Left colon (tissue), 2 donors: ENCODE data around the gene HECTD4. TPM values are rescaled to one million over a fixed set of nuclear protein-coding genes. Genes with fewer than 3 reads are reported as not detected.
"Not testable (repeated sequence)": the region's sequence is repeated elsewhere in the genome, so short reads cannot be mapped to it uniquely, and the experiment has no call there.

Experiments
- ATAC-seq: fragments of 200-7000 bp; cut with Tn5 transposase; one replicate; pipeline ENCODE4 v1.9.1; 2020; ENCODE audit warnings: mild to moderate bottlenecking, moderate library complexity
- DNase-seq, 2 donors: peaks; one replicate each; pipeline ENCODE4 v3.0.0-alpha.2; 2020
- intact Hi-C, 2 donors: fragments of 100-400 bp; cut with DNase I in 1 of 2; cut with micrococcal nuclease in 1 of 2; formaldehyde crosslinking; loops; one replicate each; pipeline versions ENCODE4 v1.11.2 to v1.14.0; 2022; cut with DNase I, micrococcal nuclease
- total RNA-seq, 2 donors: library from RNA; stranded (reverse); fragmentation: NEBNext Ultra II Directional; extraction: Animal tissue kit (Norgen Biotek cat#: 25700); gene quantifications; one replicate each; pipeline ENCODE4 v1.2.1, GENCODE V29; 2021
- donor health status: DM: no; HTN: no; CAD: no.
- donor health status: DM: yes; HTN: yes; CAD: no.

Gene HECTD4
- total RNA-seq, 2 donors from 2014 or later = 49.3 to 61.3 TPM

- no peak for DNase-seq
- intact Hi-C loops = no loop called here
- ATAC-seq = no peak
Measured at GRCh38 chr12:112236786-112237185, 145.4 kb downstream of the HECTD4 start.

DNA sequence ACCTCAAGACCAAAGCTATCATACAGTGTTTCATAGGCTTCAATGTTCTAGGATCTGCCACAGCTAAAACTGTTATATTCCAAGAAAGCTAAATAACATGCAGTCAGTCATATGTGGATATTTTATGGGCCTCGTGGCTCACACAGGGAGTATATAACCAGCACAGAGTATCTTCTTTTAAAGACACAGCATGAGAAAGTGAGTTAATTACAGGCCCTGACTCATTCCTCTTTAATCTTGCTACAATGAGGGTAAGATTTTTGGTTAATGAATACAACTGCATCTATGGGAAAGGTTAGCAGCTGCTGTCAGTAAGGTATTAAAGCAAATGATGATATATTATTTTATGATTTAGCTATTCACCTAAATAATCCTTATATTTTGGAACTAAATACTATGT is 145.8 kb downstream of the HECTD4 start:
- ATAC-seq = no peak
- intact Hi-C loops = no loop called here

DNA sequence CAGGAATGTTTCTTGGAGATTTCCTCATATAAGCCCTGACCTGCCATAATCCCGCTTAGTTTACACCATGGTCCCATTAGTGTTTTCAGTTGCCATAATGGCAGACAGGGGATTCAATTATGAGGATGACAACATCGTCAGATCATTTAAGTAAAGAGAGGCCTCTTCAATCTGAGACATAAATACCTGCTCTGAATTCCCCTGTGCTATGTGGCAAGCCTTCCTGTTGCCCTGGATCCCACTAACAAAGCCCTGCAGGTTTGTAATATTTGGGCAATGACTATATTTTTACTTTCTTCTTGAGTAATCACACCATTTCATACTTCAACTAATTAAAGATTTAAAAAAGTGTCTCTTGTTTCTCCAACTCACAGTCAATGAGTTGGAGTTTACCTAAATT is 147.9 kb downstream of the HECTD4 start:
- DNase-seq = no peak
- intact Hi-C loops = no loop called here
- ATAC-seq = no peak

More for the DNA sequence above, 145.8 kb downstream of the HECTD4 start:
- DNase-seq = no peak

DNA sequence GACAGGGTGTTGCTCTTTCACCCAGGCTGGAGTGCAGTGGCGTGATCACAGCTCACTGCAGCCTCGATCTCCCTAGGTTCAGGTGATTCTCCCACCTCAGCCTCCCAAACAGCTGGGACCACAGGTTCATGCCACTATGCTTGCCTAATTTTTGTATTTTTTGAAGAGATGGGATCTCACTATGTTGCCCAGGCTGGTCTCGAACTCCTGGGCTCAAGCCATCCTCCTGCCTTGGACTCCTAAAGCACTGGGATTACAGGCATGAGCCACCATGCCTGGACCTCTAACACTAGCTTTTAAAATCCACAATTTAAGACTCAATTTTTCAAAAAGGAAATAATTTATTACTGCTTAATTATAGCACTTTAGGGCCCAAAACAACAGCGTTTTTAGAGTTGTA is 149.0 kb downstream of the HECTD4 start:
- DNase-seq = no peak
- intact Hi-C loops = no loop called here
- no peak for ATAC-seq

GRCh38 chr12:112230136-112230535 is 152.1 kb downstream of the HECTD4 start:
- intact Hi-C loops = no loop called here
- DNase-seq (no peak), ATAC-seq (no peak)

- no peak for DNase-seq
- intact Hi-C loops = no loop called here
- ATAC-seq = no peak
Measured at GRCh38 chr12:112226768-112227167, 155.5 kb downstream of the HECTD4 start.

DNA sequence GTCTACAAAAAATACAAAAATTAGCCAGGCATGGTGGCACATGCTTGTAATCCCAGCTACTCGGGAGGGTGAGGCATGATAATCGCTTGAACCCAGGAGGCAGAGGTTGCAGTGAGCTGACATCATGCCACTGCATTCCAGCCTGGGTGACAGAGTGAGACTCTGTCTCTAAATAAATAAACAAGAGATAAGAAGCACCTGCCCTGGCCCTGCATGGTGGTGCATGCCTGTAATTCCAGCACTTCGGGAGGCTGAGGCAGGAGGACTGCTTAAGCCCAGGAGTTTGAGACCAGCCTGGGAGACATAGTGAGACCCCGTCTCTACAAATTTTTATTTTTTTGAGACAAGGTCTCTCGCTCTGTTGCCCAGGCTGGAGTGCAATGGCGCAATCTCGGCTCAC is 161.6 kb downstream of the HECTD4 start:
- DNase-seq, intact Hi-C loops, ATAC-seq: not testable (repeated sequence)

GRCh38 chr12:112219195-112219594 is 163.0 kb downstream of the HECTD4 start:
- intact Hi-C loops = no loop called here
- ATAC-seq (no peak), DNase-seq (no peak)

GRCh38 chr12:112218150-112218549 is 164.1 kb downstream of the HECTD4 start:
- ATAC-seq = no peak
- intact Hi-C loops = no loop called here
- DNase-seq = no peak

DNA sequence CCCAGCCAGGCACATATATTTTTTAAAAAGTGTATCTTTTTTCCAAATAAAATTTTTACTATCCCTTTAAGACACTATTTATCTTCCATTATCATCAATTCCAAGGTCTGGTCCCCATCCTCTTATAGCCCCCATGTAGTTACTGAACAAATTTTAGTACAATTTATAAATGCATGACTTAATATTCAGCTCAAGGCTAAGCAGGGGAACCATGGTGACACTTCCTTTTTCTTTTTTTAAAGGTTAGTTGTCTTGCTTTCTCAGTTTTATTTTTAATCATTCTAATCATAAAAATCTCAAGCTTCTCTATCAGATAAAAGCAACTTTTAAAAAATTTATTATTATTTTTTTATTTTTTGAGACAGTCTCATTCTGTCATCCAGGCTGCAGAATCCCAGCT is 164.6 kb downstream of the HECTD4 start:
- no peak for ATAC-seq
- no peak for DNase-seq
- intact Hi-C loops = no loop called here

GRCh38 chr12:112216223-112216622 is 166.0 kb downstream of the HECTD4 start:
- ATAC-seq = no peak
- no peak for DNase-seq
- intact Hi-C loops = no loop called here

- intact Hi-C loops = no loop called here
- ATAC-seq = no peak
Measured at GRCh38 chr12:112214064-112214463, 168.2 kb downstream of the HECTD4 start.

DNA sequence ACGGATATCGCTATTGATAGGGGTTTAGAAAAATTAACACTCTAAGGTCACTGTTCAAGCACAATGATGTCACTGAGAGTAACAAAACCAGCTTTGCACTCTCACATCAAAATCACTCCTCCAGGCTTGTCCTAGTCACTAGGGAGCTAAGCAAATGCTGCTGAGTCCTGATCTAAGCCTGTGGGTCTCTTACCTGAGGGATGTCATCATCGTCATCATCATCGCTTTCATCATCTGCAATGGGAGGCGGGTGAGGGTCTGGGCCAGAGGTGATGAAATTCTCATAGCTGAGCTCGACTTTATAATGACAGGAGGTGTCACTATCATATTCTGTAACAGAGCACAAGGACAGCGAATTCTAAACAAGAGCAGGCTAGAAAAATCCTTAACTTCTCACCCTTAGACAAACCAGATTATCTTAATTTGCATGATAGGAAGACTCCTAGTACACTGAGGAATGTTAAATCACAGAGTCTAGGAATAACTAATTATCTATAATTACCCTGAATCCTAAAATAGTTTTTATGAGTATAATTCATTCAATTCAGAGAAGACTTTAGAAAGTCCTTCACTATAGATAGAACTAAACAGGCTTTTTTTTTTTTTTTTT is 173.8 kb downstream of the HECTD4 start:
- DNase-seq (no peak), ATAC-seq (no peak)
- intact Hi-C loops = no loop called here

More at GRCh38 chr12:112214064-112214463, 168.2 kb downstream of the HECTD4 start:
- DNase-seq = no peak

DNA sequence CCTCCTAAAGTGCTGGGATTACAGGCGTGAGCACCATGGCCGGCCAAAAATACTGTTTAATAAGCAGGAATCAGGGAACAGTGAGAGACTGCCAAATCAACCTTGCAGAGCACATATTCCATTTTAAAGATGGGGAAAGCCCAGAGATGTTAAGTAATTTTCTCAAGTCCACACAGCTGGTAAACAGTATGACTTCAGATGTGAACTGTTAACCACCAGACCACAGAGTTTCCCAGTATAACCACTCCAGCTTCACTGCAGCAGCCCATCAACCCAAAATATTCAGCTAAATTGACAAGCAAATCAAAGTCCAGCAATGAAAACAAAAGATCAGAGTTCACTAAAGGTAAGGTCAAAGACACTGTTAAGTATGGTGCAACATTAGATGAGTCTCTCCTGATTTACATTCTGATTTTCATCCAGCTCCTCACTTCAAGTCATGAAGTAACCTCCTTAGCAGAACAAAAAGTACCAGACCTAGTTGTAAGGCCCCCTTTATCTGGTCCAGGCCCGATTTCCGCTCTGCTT is 174.8 kb downstream of the HECTD4 start:
- intact Hi-C loops = no loop called here
- ATAC-seq = no peak

DNA sequence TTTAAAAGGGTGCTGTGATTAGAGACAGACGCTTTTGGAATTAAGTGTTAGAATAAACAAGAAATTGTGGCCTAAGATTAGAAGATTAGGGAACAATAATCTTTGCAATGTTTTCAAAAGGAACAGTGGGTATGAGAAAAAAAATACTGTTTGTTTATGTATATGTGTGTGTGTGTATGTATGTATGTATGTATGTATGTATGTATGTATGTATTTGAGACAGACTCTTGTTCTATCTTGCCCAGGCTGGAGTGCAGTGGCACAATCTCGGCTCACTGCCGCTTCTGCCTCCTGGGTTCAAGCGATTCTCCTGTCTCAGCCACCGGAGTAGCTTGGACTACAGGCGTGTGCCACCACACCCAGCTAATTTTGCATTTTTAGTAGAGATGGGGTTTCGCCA is 175.3 kb downstream of the HECTD4 start:
- intact Hi-C loops = no loop called here

More for the DNA sequence above, 174.8 kb downstream of the HECTD4 start:
- no peak for DNase-seq

GRCh38 chr12:112199136-112199535 is 183.1 kb downstream of the HECTD4 start:
- DNase-seq (no peak), ATAC-seq (no peak)
- intact Hi-C loops = no loop called here

More for the DNA sequence above, 175.3 kb downstream of the HECTD4 start:
- no peak for ATAC-seq
- DNase-seq = no peak

GRCh38 chr12:112198120-112198733 is 184.0 kb downstream of the HECTD4 start:
- intact Hi-C loops = no loop called here
- DNase-seq = peak in 1 of 2 donors; percentile 52
- peak; percentile 83 for ATAC-seq

GRCh38 chr12:112196196-112196875 is 185.9 kb downstream of the HECTD4 start:
- ATAC-seq = no peak
- intact Hi-C loops = no loop called here
- no peak for DNase-seq

DNA sequence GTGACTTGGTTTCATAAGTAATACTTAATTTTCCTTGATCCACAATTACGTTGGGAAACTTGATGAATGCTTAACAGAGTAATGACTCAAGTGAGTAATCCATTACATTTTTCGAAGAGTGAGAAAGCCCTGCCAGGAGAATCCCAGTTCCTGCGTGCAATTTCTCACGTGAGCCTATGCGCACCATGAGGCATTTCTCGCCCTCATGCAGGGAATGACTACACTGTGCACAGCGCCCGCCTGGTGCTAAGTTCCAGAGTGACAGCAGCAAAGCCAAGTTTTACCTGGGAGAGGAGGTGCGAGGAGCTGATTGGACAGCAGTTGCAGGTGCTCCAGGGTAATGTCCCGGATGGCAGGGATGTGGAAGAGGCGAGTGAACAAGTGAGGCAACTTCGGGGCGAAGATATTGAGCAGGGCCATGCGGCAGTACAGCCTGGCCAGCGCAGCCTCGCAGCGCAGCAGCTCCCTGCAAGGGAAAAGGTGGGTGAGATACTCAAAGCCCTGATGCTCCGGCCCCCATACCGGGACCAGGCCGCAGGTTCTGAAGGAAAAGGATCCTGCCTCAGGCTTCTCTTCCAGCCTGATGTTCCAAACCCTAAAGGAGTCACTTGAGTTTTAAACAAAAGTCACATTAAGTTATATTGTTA is 187.5 kb downstream of the HECTD4 start:
- ATAC-seq = no peak
- DNase-seq = no peak
- intact Hi-C loops = no loop called here

DNA sequence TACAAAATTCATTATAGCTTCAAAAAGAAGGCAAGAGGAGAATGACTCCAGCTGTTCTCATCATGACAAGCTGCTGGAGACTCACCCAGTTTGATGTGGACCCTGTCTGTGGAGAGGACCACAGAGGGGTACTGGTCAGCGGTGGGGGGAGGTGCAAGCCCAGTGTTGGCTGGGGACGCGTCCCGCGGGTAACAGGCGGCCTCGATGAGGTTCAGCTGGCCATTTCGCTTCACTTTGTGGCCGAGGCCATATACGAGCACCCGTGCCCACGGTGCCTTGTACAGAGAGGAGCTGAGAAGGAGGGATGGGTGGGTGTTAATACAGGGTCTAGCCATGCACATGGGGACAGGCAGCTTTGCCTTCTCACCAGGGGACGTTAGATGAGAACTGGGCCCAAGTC is 189.8 kb downstream of the HECTD4 start:
- ATAC-seq (no peak), DNase-seq (no peak)
- intact Hi-C loops = no loop called here
